Dedifferentiated amniotic fluid mesenchymal stem cell (primary cell): ENCODE measurements around the gene ANP32A.

ENCODE experiments used
- DNase-seq: peaks from one replicate; pipeline ENCODE4 v3.0.0-alpha.2; 2016; ENCODE audit errors: extremely low spot score

The ANP32A gene

GRCh38 chr15:68797599-68798345 is 22.9 kb downstream of the ANP32A start:
- DNase-seq = no peak

- no peak for DNase-seq
Measured at GRCh38 chr15:68797191-68797590, 23.5 kb downstream of the ANP32A start.

GRCh38 chr15:68796576-68796975 is 24.1 kb downstream of the ANP32A start:
- no peak for DNase-seq

GRCh38 chr15:68795298-68795848 is 25.3 kb downstream of the ANP32A start:
- no peak for DNase-seq

GRCh38 chr15:68794863-68795262 is 25.8 kb downstream of the ANP32A start:
- no peak for DNase-seq

GRCh38 chr15:68794307-68794706 is 26.4 kb downstream of the ANP32A start:
- no peak for DNase-seq

GRCh38 chr15:68793776-68794175 is 26.9 kb downstream of the ANP32A start:
- no peak for DNase-seq

GRCh38 chr15:68792901-68793766 is 27.6 kb downstream of the ANP32A start:
- DNase-seq = no peak

- no peak for DNase-seq
Measured at GRCh38 chr15:68791431-68792283, 29.0 kb downstream of the ANP32A start.

GRCh38 chr15:68790910-68791309 is 29.8 kb downstream of the ANP32A start:
- DNase-seq = no peak

- no peak for DNase-seq
Measured at GRCh38 chr15:68790242-68790575, 30.5 kb downstream of the ANP32A start.

- DNase-seq = no peak
Measured at GRCh38 chr15:68789534-68790241, 31.0 kb downstream of the ANP32A start.

- no peak for DNase-seq
Measured at GRCh38 chr15:68789091-68789490, 31.6 kb downstream of the ANP32A start.

GRCh38 chr15:68788264-68788624 is 32.5 kb downstream of the ANP32A start:
- no peak for DNase-seq

GRCh38 chr15:68787609-68788263 is 33.0 kb downstream of the ANP32A start:
- no peak for DNase-seq

- no peak for DNase-seq
Measured at GRCh38 chr15:68786753-68787152, 33.9 kb downstream of the ANP32A start.

GRCh38 chr15:68785541-68785940 is 35.2 kb downstream of the ANP32A start:
- no peak for DNase-seq

- no peak for DNase-seq
Measured at GRCh38 chr15:68784206-68784605, 36.5 kb downstream of the ANP32A start.

- DNase-seq = no peak
Measured at GRCh38 chr15:68783226-68784058, 37.3 kb downstream of the ANP32A start.

- DNase-seq = no peak
Measured at GRCh38 chr15:68782589-68783161, 38.0 kb downstream of the ANP32A start.
